Hepatocyte (in vitro differentiated cells): ENCODE results near the gene LRRC51. TPM values are rescaled to one million over a fixed set of nuclear protein-coding genes. Genes with fewer than 3 reads are reported as not detected.

ENCODE experiments used
- DNase-seq: peaks from one replicate; pipeline ENCODE4 v3.0.0-alpha.2; 2016; ENCODE audit warnings: low spot score
- H2AFZ ChIP-seq: fragments of 200-600 bp; sonication (generic); 2 replicates; pipeline ENCODE4 v1.6.0; 2016; ENCODE audit warnings: antibody characterized with exemption, mild to moderate bottlenecking
- H3K27ac ChIP-seq: fragments of 200-600 bp; sonication (generic); 2 replicates; pipeline ENCODE4 v1.5.1; 2016; ENCODE audit warnings: mild to moderate bottlenecking
- H3K27me3 ChIP-seq: fragments of 200-600 bp; sonication (generic); 2 replicates; pipeline ENCODE4 v1.6.1; 2016
- H3K36me3 ChIP-seq: fragments of 200-600 bp; sonication (generic); replicated peaks from 2 replicates; pipeline ENCODE4 v1.5.1; 2016; ENCODE audit warnings: low read depth; ENCODE audit not compliant: insufficient read depth
- H3K4me1 ChIP-seq: fragments of 200-600 bp; sonication (generic); 2 replicates; pipeline ENCODE4 v1.5.1; 2016; ENCODE audit warnings: mild to moderate bottlenecking, moderate library complexity; ENCODE audit not compliant: insufficient read depth
- H3K4me2 ChIP-seq: fragments of 200-600 bp; sonication (generic); 2 replicates; pipeline ENCODE4 v1.6.0; 2016
- H3K4me3 ChIP-seq: fragments of 200-600 bp; sonication (generic); 2 replicates; pipeline ENCODE4 v1.5.1; 2016; ENCODE audit warnings: mild to moderate bottlenecking
- H3K79me2 ChIP-seq: fragments of 200-600 bp; sonication (generic); 2 replicates; pipeline ENCODE4 v1.6.0; 2017; ENCODE audit warnings: mild to moderate bottlenecking
- H3K9me2 ChIP-seq: fragments of 200-600 bp; sonication (generic); replicated peaks from 2 replicates; pipeline ENCODE4 v1.6.0; 2017; ENCODE audit warnings: mild to moderate bottlenecking; ENCODE audit not compliant: insufficient read depth
- H3K9me3 ChIP-seq: fragments of 200-600 bp; sonication (generic); 2 replicates; pipeline ENCODE4 v1.5.1; 2016; ENCODE audit warnings: low read depth, mild to moderate bottlenecking
- H4K20me1 ChIP-seq: fragments of 200-600 bp; sonication (generic); 2 replicates; pipeline ENCODE4 v1.6.0; 2016; ENCODE audit warnings: mild to moderate bottlenecking; ENCODE audit not compliant: insufficient read depth, poor library complexity, severe bottlenecking
- EZH2 ChIP-seq: fragments of 200-600 bp; sonication (generic); IDR thresholded peaks from 2 replicates; pipeline ENCODE4 v1.6.1; 2016; ENCODE audit warnings: antibody characterized with exemption, mild to moderate bottlenecking, borderline replicate concordance
- EZH2phosphoT487 ChIP-seq: fragments of 200-600 bp; sonication (generic); IDR thresholded peaks from one replicate; pipeline ENCODE4 v1.6.1; 2018; ENCODE audit warnings: antibody characterized with exemption, mild to moderate bottlenecking, low read depth, moderate library complexity; ENCODE audit not compliant: unreplicated experiment, severe bottlenecking
- WGBS: methylation state at CpG from one replicate; pipeline ENCODE4 v1.1.6; 2016; ENCODE audit warnings: low lambda C conversion rate; ENCODE audit errors: missing lambda C conversion rate; 5-methylcytosine and 5-hydroxymethylcytosine counted together
- polyA plus RNA-seq: library from polyadenylated mRNA; unstranded; fragments of >200 nt; fragmentation: Nextera tagmentation; extraction: Ambion mirVana; gene quantifications from 2 replicates; pipeline ENCODE4 v1.2.1, GENCODE V29; 2016
- total RNA-seq: library from RNA; depleted of rRNA; stranded (reverse); fragments of >200 nt; gene quantifications from 2 replicates; pipeline ENCODE4 v1.2.3, GENCODE V29; 2014
- TF ChIP-seq, protein P1 (sequence below): fragments of 200-600 bp; sonication (generic); IDR thresholded peaks from 2 replicates; pipeline ENCODE4 v1.5.1; 2016; ENCODE audit warnings: antibody characterized with exemption, mild to moderate bottlenecking; ENCODE audit not compliant: poor library complexity

Gene LRRC51, protein sequence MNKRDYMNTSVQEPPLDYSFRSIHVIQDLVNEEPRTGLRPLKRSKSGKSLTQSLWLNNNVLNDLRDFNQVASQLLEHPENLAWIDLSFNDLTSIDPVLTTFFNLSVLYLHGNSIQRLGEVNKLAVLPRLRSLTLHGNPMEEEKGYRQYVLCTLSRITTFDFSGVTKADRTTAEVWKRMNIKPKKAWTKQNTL
- 2.1 and 4.5 TPM in 2 replicates for total RNA-seq
- 3.7 and 7.8 TPM in 2 replicates for polyA plus RNA-seq

- Histone ChIP-seq H4K20me1 (no peaks in the 10 kb centered on the region), H3K79me2 (peaks cover 43% of the 10 kb centered on the region), H3K27ac (peak within 1 kb of the TSS; percentile 78), H3K4me2 (peak within 1 kb of the TSS; percentile 90), H3K4me1 (peaks cover 14% of the 10 kb centered on the region), H2AFZ (peak within 1 kb of the TSS; percentile 42), H3K27me3 (no peaks in the 10 kb centered on the region), H3K9me2 (no peaks in the 10 kb centered on the region), H3K4me3 (peak within 1 kb of the TSS; percentile 26), H3K36me3 (no peaks in the 10 kb centered on the region), H3K9me3 (no peaks in the 10 kb centered on the region)
- DNase-seq: peak; percentile 100
- TF ChIP-seq EZH2phosphoT487 (no peak), EZH2 (no peak)
- TF ChIP-seq, protein P1, sequence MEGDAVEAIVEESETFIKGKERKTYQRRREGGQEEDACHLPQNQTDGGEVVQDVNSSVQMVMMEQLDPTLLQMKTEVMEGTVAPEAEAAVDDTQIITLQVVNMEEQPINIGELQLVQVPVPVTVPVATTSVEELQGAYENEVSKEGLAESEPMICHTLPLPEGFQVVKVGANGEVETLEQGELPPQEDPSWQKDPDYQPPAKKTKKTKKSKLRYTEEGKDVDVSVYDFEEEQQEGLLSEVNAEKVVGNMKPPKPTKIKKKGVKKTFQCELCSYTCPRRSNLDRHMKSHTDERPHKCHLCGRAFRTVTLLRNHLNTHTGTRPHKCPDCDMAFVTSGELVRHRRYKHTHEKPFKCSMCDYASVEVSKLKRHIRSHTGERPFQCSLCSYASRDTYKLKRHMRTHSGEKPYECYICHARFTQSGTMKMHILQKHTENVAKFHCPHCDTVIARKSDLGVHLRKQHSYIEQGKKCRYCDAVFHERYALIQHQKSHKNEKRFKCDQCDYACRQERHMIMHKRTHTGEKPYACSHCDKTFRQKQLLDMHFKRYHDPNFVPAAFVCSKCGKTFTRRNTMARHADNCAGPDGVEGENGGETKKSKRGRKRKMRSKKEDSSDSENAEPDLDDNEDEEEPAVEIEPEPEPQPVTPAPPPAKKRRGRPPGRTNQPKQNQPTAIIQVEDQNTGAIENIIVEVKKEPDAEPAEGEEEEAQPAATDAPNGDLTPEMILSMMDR: no peak
- 2% methylated on average over 60 of the region's 60 CpGs for WGBS
Observed at GRCh38 chr11:72080326-72081183, at the start of gene LRRC51, which contains the start of gene NUMA1. TSS of gene LRRC51 (plus strand) at chr11:72080850. CDS start at chr11:72089084, 8,234 bp downstream. TSS of gene NUMA1 (minus strand) at chr11:72080542. CDS start at chr11:72035943, 44,599 bp downstream.

DNA sequence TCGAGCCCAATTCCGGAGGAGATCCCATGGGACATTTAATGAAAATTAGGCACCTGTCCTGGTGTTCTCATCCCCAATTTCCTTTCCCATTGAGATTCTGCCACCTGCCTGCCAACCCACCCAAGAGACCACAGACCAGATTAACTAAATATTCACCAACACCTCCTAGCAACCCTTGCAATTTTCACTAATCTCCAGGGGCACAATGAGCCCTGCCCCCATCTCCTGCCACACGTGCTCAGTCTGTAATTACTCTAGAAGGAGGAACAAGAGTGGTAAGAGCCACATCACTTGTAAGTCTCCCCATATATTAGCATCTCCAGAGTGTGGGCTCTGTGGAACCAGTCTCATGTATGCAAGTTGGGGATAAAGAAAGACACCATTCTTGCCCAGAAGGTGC lies 44.0 kb upstream of the LRRC51 start:
- H3K9me3 ChIP-seq: no peaks in the 10 kb centered on the region
- WGBS: 82% methylated on average over 3 of the region's 3 CpGs
- H3K4me3 ChIP-seq: no peak overlapping the region

DNA sequence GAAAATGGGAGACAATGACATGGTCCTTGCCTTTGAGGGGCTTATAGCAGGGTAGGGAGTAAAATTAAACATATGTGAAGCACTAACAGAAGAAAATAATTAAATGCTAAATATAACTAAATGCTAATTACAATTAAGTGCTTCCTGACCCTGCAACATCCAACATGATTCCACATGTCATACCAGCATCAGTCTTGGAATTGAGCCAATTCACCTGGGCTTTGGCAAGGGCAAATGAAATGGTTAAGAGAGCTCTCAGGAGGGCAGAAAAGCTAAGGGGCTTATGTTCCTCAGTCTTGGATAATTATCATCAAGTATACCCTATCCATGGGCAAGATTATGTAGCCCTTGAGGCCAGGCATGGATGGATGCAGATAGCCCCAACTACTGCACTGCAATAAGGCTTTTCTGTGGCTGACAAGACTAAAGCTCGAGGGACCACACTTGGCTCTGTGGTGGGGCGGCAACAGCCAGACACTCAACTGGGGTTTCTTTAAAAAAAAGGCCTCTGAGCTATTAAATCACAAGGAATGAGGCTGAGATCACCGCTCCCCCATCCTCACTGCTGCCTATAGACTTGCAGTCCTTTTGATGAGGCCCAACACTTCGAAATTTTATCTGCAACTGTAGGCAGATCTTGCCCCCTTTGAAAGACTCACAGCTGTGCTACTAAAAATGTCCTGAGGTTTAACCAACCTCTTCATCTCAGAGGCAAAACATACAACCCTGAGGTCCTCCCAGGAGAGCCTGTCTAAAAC lies 42.9 kb upstream of the LRRC51 start:
- no peak for TF ChIP-seq EZH2phosphoT487
- TF ChIP-seq EZH2: no peak
- TF ChIP-seq, protein P1: no peak
- Histone ChIP-seq H3K4me1 (peaks cover 28% of the 10 kb centered on the region), H3K36me3 (no peaks in the 10 kb centered on the region), H3K27me3 (no peaks in the 10 kb centered on the region), H3K9me3 (no peaks in the 10 kb centered on the region), H3K4me2 (peak overlapping the region; percentile 95), H4K20me1 (peaks cover 55% of the 10 kb centered on the region), H3K4me3 (peak overlapping the region; percentile 16), H3K27ac (peak overlapping the region; percentile 99), H3K9me2 (no peaks in the 10 kb centered on the region), H3K79me2 (peaks cover 82% of the 10 kb centered on the region), H2AFZ (no peak overlapping the region)
- 47% methylated on average over 4 of the region's 4 CpGs for WGBS
- no peak for DNase-seq

More for the DNA sequence above, 44.0 kb upstream of the LRRC51 start:
- Histone ChIP-seq H2AFZ (no peak overlapping the region), H3K36me3 (no peaks in the 10 kb centered on the region), H3K27ac (no peak overlapping the region), H3K4me2 (peak overlapping the region; percentile 95), H3K27me3 (no peaks in the 10 kb centered on the region), H3K9me2 (no peaks in the 10 kb centered on the region), H4K20me1 (peaks cover 64% of the 10 kb centered on the region), H3K79me2 (peaks cover 88% of the 10 kb centered on the region), H3K4me1 (peaks cover 19% of the 10 kb centered on the region)
- no peak for DNase-seq
- TF ChIP-seq EZH2phosphoT487: no peak
- no peak for TF ChIP-seq EZH2
- TF ChIP-seq, protein P1: no peak
